Activated CD8-positive, alpha-beta memory T cell treated with anti-CD3 and anti-CD28 coated beads for 1 hour (primary cell): ENCODE data around the gene ZNF407.

Experiments
- DNase-seq, 2 donors: peaks; one replicate each; pipeline ENCODE4 v3.0.0-alpha.2; 2020; ENCODE audit warnings: low read depth in 1 of 2; ENCODE audit errors: extremely low read depth in 1 of 2

The ZNF407 gene

DNA sequence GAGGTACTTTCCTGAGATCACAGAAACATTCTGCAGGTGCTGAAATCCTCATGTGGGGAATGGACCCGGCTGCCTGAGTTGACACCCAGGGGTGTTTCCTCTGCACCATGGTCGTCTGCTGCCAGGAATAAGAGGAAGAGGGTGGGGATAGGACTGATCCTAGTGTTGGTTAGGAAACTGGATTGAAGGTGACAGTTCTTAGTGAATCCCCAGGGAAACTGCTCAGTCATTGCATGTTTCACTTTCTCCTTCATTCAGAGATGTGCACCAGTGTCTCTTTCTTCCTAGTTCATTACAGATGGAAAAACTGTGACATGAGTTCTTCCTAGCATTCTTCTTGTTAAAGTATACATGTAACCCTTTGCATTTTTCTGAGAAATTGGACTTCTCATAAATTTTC lies 317.0 kb downstream of the ZNF407 start:
- DNase-seq: no peak

DNA sequence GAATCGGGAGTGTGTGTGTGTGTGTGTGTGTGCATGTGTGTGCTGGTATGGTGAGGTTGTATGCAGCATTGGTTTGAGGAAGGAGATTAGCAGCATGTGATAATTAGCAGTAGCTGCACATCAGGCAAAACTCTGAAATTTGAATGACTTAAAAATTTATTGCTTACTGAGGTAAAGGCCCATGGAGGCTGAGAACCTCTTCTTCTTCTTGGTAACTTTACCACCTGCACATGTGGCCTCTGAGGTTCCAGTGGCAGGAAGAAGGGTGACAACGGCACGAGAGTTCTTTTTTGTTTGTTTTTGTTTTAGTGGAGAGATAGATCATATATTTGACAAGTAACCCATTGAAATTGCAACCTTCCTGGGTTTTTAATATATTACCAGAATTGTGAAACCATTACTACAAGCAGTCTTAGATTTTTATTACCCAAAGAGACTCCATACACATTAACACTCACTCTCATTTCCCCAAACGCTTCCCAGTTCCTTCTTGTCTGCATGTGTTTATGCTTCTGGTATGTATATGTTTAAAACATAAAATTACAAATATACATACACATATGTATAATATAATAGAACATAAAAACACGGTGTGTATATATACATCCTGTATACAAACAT lies 319.2 kb downstream of the ZNF407 start:
- no peak for DNase-seq

DNA sequence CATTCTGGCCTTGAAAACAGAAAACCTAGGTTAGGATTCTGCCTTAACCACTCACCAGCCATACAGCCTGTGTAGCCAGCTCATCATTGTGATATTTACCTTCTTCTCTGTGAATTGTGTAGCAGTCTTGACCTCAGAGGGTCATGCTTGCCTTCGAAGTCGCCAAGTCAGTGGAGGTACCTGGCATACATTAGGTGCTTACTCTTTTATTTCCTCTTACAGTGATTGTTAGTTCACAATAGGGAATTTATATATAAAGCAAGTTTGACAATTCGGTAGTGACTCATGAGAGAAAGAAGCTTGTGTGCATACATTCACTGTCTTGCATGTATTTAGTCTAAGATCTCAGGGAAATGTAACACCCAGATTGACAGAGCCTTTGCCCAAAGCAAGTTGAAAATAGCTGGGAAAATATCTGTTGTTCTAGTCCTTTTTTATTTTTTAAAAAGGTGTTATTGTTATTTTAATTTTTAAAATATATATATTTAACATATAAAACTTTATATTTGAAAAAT lies 320.7 kb downstream of the ZNF407 start:
- DNase-seq: no peak

DNA sequence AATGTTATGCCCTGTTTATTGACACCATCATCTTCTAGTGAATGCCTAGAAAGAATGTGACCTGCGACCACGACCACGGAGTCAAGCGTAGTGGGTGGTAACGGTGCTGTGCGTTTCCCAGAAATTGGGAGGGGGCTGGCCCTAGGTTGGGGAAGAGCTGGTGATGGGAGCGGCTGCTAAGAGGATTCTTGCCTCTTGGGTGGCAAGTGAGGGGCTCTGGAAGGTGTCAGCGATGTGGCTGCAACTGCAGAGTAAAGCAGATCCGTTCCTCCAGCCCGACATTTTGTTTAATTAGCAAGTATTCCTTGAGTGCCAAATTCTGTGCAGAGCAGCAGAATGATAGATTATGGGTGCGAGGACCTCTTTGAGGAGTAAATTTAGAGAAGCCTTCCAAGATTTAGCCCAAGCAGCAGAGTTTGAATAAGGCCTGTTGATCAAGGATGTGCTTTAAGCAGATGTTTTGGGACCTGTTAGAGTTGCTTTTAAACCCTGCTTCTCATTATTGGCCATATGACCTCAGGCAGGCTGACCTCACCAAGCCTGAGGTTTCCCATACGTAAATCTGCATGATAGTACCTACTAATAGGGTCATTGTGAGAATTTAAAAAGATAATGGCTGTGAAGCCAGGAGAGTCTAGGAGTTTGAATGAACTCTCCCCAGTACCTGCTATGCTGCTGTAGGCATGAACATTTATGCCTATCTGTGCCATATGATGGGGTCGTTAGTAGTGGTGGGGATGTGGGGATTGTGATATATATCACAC lies 323.6 kb downstream of the ZNF407 start:
- DNase-seq: no peak

DNA sequence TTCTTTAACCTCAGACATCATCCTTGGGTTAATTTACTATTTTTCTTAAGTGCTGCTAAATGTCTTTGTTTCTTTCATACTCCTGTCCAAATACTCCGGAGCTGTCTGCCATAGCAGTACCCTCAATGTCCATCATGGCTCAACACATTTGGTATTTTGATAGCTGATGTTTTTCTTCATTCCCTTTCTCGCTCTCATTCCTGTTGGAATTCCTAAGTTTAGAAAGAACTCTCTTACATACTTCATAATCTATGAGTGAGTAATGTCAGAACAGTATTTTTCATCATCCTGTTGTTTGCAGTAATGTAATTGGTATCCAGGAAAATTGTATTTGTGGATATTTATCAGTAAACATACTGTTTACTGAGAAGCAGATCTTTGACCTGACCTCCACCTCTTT lies 328.4 kb downstream of the ZNF407 start:
- DNase-seq: no peak

DNA sequence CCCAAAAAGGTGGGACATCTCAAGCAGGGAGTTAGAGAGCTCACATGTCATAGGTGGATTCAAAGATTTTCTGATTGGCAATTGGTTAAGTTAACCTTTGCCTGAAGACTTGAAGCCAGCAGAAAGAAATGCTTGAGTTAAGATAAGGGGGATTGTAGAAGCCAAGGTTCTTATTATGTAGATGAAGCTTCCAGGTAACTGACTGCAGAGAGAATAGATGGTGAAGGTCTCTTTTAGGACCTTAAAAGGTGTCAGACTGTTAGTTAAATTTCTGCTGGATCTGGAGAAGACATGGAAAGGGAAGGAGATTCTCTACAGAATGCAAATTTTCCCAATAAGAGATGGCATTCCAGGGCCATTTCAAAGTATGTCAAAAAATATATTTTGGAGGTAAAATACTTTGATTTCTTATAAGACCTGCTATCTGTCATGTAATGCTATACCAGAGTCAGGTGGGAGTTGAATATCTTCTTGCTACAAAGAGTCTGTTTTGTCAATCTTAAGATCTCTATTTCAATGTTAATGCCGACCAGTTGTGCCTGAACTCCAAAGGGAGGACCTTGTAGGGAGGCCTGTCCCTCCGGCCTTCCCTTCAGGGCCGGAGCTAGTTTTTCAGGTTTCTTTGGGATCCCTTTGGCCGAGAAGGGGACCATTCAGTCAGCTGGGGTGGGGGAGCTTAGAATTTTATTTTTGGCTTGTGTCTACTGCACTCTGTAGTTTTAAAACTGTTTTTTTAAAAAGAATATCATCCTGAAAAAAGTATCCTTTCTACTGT lies 330.7 kb downstream of the ZNF407 start:
- no peak for DNase-seq

DNA sequence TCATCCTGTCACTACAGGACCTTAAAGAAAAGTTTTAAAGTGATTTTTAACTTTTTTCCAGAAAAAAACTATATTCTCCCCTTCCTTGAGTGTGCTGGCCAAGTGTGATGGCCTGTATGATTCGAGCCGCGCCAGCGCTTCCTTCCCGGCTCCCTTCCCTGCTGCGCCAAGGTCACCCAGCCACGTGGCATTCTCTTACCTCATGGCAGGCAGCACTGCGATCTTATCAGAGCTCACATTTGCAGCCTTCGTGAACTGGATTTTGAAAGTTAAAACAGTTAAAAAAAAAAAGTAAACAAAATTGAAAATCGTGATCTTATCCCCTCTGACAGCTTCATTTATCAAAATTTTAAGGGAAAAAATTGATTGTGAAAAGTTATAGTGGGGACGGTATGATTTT lies 331.4 kb downstream of the ZNF407 start:
- no peak for DNase-seq

DNA sequence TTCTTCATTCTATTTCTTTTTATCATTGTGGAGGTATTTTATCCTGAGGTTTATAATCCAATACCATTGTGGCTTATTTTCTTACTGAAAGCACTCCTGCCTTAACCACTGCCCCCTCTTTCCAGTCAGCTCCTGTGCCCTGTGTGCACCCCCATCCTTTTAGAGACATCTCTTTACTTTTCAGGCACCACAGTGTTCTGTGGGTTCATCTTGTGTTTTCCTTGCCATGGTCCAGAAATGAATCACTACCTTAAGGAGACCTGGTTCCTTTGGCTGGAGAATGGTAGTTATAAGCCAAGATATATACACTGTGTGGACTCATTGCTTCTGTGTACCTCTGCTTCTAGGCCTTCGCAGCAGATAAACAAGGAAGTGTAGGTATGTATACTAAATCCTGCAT lies 332.9 kb downstream of the ZNF407 start:
- no peak for DNase-seq

DNA sequence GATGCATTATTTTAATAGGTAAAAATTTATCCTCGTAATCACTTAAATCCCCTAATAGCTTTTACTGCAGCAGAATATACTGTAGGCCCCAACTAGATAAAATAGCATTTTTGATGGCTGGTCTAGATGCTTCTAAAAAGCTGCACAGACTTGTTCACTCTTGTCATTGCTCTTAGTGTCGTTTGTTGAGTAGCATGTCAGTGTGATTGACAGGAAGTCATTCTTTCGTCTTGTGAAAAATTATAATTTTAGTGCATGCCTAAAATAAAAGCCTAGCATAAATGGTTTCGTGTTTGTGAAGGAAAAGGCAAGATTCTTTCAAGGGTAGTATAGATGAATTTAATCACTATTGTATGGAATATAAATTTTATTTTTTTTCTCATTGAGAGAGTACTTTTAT lies 336.3 kb downstream of the ZNF407 start:
- DNase-seq: no peak

DNA sequence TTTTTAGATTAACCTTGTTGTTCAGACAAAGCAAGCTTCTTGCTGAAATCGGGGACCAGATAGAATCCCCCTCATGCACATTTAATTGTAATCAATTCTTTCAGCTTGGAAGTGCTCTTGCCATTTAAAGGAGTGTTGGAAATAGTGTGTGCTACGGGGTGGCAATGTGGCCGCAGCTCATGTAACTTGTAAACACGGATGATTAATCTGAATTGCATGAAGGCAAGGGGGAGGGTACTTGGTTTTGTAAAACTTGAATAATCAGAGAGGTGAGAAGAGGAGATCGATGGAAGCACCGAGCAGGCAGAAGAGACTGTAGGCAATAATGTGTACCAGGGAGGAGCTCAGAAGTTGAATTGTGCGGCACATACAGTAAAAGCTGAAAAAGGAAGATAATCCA lies 337.8 kb downstream of the ZNF407 start:
- DNase-seq: no peak

DNA sequence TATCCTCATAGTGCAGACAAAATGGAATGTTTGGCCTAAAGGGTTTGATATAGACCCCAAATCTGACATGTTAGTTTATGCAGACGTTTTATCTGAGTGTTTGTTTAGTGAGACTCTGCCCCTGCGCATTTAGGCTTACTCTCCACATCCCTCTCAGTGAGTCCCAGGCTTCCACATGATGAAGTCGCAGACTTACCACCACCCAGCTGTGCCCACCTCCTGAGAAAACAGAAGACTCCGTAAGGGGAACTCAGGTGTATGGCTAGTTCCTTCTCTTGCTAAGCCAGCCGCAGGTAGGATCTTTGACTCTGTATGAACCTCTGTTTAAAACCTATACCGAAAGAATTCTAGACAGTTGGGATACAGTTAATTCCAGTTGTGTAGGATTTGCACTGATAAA lies 338.7 kb downstream of the ZNF407 start:
- DNase-seq: no peak

DNA sequence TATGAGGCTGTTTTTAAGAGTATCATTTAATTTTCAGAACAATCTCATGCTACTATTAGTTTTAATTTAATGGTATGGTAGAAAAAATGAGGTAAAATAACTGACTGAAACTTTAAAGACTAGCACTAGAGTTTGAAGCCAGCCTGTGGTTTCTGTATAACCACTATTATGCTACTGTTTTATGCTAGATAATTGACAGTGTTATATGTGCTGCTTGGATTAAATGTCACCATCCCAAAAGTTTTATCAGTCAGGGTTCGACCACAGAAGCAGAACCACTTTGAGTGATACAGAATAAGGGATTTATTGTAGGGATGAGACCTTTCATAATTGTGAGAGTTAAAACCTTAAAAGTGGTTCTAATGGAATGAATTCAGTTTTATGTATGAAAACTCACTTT lies 339.6 kb downstream of the ZNF407 start:
- no peak for DNase-seq

DNA sequence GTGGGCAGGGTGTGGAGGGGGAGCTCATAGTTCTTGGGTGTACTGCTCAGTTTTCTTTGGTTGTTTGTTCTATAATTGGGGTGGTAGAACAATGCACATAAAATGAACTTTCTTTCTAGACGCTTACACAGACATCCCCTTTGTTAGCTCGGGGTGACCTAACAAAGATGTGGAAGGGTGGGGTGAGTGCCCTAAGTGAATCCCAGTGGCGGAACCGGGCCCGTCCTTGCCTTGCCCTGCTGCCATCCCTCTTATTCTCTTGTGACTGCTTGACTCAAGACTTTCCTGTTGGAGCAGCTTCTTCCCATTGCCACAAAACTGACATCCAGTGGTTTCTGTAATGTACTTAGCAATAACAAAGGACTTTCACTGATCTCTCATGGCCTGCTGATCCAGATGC lies 343.2 kb downstream of the ZNF407 start:
- DNase-seq: no peak

DNA sequence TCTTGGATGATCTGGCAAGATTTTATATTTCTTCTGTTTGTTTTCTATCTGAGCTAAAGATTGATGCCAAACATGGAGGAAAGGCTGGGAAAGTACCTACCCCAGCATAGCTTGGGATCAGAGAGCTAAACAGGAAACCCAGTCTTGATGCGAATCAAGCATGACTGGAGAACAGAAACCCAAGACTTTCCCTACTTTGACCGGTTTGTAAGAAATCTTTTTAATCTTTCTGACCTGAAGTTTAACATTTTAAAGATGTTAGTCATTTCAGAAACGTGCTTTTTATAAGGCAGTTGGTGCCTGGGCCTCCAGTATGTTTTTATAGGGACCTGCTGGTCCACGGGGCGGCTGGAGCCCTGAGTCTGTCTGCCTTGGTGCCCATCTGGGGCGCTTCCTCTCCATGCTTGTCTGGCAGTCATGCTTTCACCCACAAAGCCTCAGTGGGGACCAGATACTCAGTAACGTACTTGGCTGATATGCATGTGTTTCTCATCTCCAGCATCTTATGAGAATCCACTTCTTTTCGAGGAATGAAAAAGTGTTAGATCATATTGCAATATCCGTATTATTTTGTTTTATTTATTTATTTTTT lies 344.7 kb downstream of the ZNF407 start:
- no peak for DNase-seq

DNA sequence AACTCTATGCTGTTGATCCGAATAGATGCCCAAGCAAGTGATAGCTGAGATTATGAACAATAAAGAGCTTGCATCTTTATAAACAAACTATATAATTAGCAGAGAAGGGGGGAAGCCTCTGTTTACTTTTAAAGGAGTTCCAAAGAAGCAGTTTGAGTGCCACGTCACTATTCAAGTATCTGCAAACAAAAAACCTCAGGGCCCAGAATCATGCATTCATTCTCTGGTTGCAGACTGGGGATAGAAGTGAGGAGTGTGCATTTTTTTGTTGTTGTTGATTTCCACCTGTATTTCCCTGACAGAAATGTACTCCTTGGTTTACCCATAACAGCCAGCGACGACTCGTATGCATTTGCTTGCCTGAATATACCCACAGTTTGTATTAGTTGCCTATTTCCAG lies 347.0 kb downstream of the ZNF407 start:
- DNase-seq: no peak

DNA sequence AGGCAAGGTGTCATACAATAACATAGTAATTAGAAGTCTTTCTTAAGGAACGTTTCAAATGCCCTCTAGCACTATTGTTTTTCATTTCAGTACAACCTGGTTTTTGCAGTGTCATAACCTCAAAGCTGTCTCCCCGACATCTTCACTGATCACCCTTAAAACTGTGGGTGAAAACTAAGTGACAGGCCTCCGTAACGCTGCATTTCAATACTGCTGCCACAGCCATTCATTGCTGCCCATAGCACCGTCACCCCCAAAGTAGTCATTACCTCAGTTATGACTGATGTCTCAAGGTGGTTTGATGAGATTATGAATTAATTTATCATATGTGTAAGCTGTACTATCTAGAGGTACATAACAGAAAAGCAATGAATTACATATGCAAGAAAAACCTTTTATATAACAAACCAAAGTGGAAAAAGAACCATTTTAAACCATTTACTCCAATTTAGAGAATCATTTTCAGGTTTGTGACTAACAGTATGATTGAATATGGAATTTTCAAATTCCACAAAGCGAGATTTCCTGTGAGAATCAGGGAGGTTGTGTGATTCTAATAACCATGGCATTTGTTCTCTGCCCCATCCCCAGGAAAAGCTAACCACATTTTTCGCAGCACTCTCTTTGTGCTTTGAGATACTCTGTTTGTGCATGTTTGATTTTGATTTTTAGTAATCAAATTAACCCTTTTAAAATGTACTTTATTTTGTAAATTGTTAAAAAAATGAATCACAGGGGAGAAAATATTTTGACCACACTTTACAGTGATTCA lies 348.3 kb downstream of the ZNF407 start:
- DNase-seq: no peak

DNA sequence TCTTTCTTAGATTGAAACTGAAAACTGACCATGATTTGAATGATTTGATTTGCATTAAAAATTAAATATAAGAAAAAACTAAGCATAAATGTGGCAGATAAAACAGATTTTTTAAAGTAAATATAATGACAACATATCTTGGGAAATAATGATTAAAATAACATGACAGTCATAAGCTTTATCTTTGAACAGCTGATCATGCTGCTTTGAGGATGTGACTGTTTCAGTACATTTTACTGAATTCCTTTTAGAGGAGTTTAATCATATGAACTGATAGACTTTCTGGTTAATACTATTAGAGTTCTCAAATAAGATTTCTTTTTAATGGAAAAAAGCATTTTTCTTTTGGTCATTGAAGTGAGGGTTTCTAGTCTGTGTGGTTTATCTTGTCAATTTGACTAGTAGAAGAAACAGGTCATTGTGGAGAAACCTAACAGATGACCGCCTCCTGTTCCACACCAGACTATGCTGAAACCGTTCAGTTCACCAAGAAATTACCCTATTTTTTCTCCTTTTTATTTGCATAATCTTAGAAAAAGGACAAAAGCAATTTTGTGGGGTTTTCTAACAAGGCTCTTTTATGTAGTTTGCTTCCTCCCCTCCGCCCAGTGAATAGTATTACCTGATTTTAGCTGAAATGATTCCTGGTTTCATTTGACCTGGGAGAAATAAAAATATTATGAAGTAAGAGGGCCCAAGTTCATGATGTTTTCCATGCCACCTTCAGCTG lies 349.1 kb downstream of the ZNF407 start:
- DNase-seq: no peak

DNA sequence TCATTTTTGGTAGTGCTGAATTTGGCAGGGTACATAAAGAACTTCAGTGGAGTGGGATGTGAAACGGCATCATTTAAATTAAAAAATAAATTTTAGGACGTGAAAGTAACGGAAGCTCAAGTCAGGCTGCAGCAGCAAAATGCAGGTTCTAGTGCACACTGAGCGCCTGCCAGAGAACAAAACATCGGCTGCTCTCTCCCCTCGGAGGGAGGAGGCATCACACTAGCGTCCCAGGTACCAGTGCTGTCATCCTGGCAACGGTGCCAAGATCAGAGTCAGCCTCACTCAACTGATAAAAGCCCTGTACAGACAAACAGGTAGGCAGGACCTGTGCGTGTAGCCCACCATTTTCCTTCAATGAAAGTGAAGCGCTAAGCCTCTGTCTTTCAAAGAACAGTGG lies 349.7 kb downstream of the ZNF407 start:
- DNase-seq: no peak

DNA sequence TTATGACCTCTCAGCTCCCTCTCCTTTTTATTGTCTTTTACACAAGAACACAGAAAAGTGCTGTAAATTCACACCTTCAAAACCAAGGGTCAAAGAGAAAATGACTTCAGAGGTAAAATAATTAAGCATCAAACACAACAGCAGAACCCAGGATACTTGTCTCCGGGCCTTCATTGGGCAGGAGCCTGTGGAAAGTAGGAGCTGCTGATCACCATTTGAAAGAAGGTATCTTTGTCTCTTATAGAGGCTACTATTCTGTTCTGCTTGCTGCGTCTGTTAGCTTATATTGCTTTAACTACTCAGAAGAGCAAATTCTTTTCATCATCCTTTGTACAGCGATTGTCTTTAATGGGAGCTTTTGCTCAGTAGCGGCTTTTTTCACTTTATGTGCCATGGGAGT lies 350.2 kb downstream of the ZNF407 start:
- DNase-seq: no peak

DNA sequence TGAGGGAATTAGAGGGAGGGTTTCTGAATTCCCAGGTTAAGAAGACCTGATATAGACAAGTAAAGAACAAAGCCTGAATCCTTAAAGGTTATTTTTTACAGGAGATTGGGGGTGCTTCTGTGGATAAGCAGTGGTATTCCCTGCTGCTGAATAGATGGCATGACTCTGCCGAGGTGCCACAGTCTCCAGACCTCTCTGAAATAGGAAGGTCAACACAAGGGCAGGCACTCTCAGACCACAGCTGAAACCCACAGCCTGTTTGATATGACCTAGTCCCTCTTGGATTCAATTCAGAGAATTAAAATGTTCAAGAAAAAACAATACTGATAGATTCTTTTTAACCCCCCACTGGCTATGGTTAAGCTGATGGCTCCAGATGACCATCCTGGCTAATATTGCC lies 351.9 kb downstream of the ZNF407 start:
- DNase-seq: no peak
